Esophagus muscularis mucosa (tissue), 3 donors: Measurements from ENCODE around the gene NTM.

Experiments
- POLR2A ChIP-seq: fragments of 450-650 bp; IDR thresholded peaks from one replicate; pipeline ENCODE4 v1.6.1; 2017; ENCODE audit warnings: antibody characterized with exemption, moderate library complexity, mild to moderate bottlenecking, low read depth
- POLR2AphosphoS5 ChIP-seq, 2 donors: sonication (generic); formaldehyde crosslinking; IDR thresholded peaks; one replicate each; pipeline ENCODE4 v1.6.1; 2017; ENCODE audit warnings: antibody characterized with exemption in 2 of 2
- TF ChIP-seq, protein P1 (sequence below), 3 experiments: fragments of 200-600 bp in 2 of 3; fragments of 450-650 bp in 1 of 3; sonication (generic) in 2 of 3; IDR thresholded peaks; one replicate each; pipeline ENCODE4 v1.5.1; 2017 to 2019; ENCODE audit warnings: antibody characterized with exemption in 3 of 3, mild to moderate bottlenecking in 2 of 3, moderate library complexity in 1 of 3

DNA sequence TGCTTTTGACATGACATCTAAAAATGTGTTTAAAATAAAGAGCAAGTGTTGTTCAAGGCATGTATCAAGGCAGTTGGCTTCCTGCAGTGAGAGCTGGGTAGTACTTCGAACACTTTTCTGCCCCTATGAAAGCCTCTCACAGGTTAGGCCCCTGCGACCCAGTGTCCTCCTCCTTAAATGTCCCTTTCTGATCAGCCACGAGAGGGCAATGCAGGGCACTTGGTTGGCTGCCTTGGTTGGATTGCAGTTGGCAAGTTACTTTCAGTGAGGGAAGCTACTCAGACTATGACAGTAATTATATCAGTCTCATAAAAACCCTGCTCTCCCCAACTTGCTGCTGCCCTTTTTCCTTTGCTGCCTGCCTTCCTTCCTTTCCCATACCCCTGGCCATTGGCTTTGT lies 743.8 kb downstream of the NTM start:
- TF ChIP-seq, protein P1, sequence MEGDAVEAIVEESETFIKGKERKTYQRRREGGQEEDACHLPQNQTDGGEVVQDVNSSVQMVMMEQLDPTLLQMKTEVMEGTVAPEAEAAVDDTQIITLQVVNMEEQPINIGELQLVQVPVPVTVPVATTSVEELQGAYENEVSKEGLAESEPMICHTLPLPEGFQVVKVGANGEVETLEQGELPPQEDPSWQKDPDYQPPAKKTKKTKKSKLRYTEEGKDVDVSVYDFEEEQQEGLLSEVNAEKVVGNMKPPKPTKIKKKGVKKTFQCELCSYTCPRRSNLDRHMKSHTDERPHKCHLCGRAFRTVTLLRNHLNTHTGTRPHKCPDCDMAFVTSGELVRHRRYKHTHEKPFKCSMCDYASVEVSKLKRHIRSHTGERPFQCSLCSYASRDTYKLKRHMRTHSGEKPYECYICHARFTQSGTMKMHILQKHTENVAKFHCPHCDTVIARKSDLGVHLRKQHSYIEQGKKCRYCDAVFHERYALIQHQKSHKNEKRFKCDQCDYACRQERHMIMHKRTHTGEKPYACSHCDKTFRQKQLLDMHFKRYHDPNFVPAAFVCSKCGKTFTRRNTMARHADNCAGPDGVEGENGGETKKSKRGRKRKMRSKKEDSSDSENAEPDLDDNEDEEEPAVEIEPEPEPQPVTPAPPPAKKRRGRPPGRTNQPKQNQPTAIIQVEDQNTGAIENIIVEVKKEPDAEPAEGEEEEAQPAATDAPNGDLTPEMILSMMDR (IDR thresholded peaks at IDR 0.05), result peak in 1 of 3 experiments; percentile 35
- TF ChIP-seq POLR2A (no peak), POLR2AphosphoS5 (IDR thresholded peaks at IDR 0.05) (no peak)
